ENCODE measurements around the gene TCTA. TPM values are rescaled to one million over a fixed set of nuclear protein-coding genes. Genes with fewer than 3 reads are reported as not detected.

TCTA gene
- total RNA-seq, 2 experiments from 2014 or later = 10.4 to 12.4 TPM

DNA sequence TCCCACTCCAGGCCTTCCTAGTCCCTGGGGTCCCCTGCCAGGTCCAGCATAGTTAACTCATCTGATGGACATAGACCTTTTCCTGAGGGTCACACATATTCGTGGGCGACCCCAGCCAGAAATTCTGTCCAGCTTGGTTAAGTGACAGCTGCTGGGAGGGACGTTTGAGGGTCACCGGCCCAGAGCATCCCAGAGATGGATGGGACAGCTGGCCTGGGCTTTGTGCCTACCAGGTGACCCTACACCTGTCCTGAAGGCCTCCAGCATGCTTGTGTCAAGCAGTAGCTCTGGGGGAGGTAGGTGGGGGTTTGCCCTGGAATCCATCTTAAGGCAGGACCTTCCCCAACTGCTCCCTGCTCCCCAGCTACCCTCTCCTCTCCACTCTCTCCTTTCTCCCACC, 48.7 kb downstream of the TCTA start:
- H3K4me3 Mint-ChIP-seq = no peak overlapping the region
- intact Hi-C loops (cut with micrococcal nuclease) = no loop called here
- TF ChIP-seq, protein P1, sequence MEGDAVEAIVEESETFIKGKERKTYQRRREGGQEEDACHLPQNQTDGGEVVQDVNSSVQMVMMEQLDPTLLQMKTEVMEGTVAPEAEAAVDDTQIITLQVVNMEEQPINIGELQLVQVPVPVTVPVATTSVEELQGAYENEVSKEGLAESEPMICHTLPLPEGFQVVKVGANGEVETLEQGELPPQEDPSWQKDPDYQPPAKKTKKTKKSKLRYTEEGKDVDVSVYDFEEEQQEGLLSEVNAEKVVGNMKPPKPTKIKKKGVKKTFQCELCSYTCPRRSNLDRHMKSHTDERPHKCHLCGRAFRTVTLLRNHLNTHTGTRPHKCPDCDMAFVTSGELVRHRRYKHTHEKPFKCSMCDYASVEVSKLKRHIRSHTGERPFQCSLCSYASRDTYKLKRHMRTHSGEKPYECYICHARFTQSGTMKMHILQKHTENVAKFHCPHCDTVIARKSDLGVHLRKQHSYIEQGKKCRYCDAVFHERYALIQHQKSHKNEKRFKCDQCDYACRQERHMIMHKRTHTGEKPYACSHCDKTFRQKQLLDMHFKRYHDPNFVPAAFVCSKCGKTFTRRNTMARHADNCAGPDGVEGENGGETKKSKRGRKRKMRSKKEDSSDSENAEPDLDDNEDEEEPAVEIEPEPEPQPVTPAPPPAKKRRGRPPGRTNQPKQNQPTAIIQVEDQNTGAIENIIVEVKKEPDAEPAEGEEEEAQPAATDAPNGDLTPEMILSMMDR (IDR thresholded peaks at IDR 0.05) = no peak
- H3K36me3 Mint-ChIP-seq (ENCODE audit: low read depth) = no peaks in the 10 kb centered on the region
- no peaks in the 10 kb centered on the region for H3K9me3 Mint-ChIP-seq
- no peaks in the 10 kb centered on the region for H3K27me3 Mint-ChIP-seq
- ATAC-seq (no peak), DNase-seq (no peak)
- POLR2A ChIA-PET = interaction anchor here (1.1 kb wide), 1 partner anchor 44 kb away, joined by 3 read pairs; no protein-coding TSS in a partner anchor
- CTCF ChIA-PET = interaction anchor here (2.2 kb wide), 1 partner anchor 12 kb away, joined by 10 read pairs; no protein-coding TSS in a partner anchor
- H3K4me1 Mint-ChIP-seq (ENCODE audit: low read depth) = no peaks in the 10 kb centered on the region
- H3K27ac Mint-ChIP-seq = no peak overlapping the region

DNA sequence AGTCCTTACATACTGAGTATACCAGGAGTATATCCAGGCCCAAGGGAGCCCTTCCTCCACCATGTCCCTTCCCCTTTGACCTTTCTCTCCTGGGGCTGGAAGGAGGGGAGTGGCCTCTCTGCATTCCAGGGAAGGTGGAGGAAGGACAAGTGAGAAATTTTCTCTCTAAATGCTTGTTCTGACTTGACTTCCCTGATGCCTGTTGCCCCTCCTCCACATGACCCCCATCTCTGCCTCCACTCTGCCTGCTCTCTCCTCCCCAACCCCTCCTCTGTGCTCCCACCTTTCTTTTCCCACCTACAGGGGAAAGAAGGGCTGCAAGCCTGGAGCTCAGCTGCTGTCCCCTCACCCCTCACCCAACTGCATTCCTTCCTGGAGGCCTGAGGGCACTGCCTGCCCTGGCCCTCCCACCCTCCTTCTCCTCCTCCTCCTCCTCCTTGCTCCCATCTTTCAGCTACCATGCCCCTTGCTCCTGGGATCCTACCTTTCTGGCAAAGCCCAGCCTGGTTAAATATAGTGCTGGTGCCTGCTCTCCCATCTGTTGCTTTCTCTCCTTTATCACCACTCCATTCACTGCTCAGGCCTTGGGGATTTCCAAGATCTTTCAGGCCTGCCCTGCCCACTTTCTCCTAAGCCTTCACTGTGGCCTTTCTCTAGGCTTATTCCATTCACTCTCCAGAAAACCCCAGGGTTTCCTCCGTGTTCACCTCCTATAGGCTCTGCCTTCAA, 49.4 kb downstream of the TCTA start:
- ChIA-PET CTCF (no interaction called here), POLR2A (no interaction called here)
- Mint-ChIP-seq H3K9me3 (no peaks in the 10 kb centered on the region), H3K4me3 (no peak overlapping the region), H3K27ac (no peak overlapping the region), H3K36me3 (ENCODE audit: low read depth) (no peaks in the 10 kb centered on the region), H3K4me1 (ENCODE audit: low read depth) (no peaks in the 10 kb centered on the region), H3K27me3 (no peaks in the 10 kb centered on the region)
- no peak for DNase-seq
- TF ChIP-seq, protein P1 (IDR thresholded peaks at IDR 0.05) = no peak
- no peak for ATAC-seq
- intact Hi-C loops (cut with micrococcal nuclease) = no loop called here

DNA sequence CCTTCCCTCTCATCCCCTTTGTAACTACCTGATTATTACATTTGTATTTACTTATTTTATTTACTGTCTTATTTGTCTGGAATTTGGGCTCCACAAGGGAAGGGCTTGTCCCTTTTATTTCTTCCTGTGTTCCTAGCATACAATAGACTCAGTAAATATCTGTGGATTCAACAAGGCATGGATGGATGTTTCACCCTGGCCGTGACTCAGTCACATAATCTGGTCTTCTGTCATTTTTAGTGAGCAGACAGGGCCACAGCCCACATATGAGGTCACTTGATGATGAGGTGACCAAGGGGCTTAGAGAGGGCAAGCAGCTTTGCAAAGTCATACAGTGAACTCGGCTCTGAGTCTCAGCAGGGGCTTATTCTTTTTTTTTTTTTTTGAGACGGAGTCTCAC, 50.0 kb downstream of the TCTA start:
- ATAC-seq (no peak), DNase-seq (no peak)
- H3K9me3 Mint-ChIP-seq = no peaks in the 10 kb centered on the region
- CTCF ChIA-PET = no interaction called here
- H3K4me3 Mint-ChIP-seq = no peak overlapping the region
- no peaks in the 10 kb centered on the region for H3K27me3 Mint-ChIP-seq
- no peaks in the 10 kb centered on the region for H3K4me1 Mint-ChIP-seq (ENCODE audit: low read depth)
- no peak overlapping the region for H3K27ac Mint-ChIP-seq
- no peaks in the 10 kb centered on the region for H3K36me3 Mint-ChIP-seq (ENCODE audit: low read depth)
- TF ChIP-seq, protein P1 (IDR thresholded peaks at IDR 0.05) = no peak
- intact Hi-C loops (cut with micrococcal nuclease) = no loop called here
- POLR2A ChIA-PET = no interaction called here

DNA sequence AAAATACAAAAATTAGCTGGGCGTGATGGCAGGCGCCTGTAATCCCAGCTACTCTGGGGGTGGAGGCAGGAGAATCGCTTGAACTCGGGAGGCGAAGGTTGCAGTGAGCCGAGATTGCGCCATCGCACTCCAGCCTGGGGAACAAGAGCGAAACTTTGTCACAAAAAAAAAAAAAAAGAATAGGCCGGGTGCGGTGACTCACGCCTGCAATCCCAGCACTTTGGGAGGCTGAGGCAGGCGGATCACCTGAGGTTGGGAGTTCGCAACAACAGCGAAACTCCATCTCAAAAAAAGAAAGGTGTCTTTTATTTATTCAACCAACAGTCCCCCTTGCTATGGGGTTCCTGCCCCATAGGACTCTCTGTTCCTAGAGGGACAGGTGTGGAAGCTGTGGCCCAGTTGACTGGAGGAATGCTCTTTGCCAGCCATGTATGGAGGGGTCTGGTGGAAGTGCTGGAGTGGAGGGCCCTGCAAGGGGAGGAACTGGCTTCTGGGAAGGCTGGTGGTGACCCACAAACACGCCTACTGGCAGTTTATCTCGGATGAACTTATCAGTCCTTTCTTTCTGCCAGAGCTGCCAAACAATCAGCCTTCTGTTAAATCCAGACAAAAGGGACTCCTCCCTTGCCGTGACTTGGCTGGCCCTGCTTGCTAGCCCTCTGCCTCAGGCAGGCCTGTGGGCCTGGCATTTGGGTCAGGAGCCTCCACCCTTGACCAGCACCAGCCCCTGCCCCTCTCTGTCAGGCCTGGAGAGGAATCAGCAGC, 53.2 kb downstream of the TCTA start:
- ChIA-PET POLR2A (no interaction called here), CTCF (no interaction called here)
- H3K4me3 Mint-ChIP-seq = no peak overlapping the region
- H3K9me3 Mint-ChIP-seq = no peaks in the 10 kb centered on the region
- intact Hi-C loops (cut with micrococcal nuclease) = no loop called here
- TF ChIP-seq, protein P1 (IDR thresholded peaks at IDR 0.05) = no peak
- no peak for DNase-seq
- H3K27me3 Mint-ChIP-seq = no peaks in the 10 kb centered on the region
- H3K36me3 Mint-ChIP-seq (ENCODE audit: low read depth) = no peaks in the 10 kb centered on the region
- H3K4me1 Mint-ChIP-seq (ENCODE audit: low read depth) = peaks cover 5% of the 10 kb centered on the region
- no peak for ATAC-seq
- H3K27ac Mint-ChIP-seq = no peak overlapping the region

Other genes with a start within 250 kb of the TCTA start
- gene CCDC71, start 246.1 kb upstream of the TCTA start, total RNA-seq = 10 to 100 TPM; 18.1 to 18.7 TPM
- 1 to 10 TPM; 1.3 to 2.2 TPM for gene KLHDC8B, start 240.8 kb upstream of the TCTA start, total RNA-seq
- 1 to 10 TPM; 3.4 to 3.7 TPM for gene C3orf62, start 135.2 kb upstream of the TCTA start, total RNA-seq
- 10 to 100 TPM; 62.4 to 67.8 TPM for gene USP4, start 72.4 kb upstream of the TCTA start, total RNA-seq
- gene GPX1, start 54.1 kb upstream of the TCTA start, total RNA-seq = 100 to 1,000 TPM; 201 to 202 TPM
- gene RHOA, start 447 bp upstream of the TCTA start, total RNA-seq = 100 to 1,000 TPM; 432 to 437 TPM
- gene AMT, start 10.1 kb downstream of the TCTA start, total RNA-seq = 1 to 10 TPM; 2.5 to 4.4 TPM
- gene NICN1, start 16.9 kb downstream of the TCTA start, total RNA-seq = 10 to 100 TPM in 1 of 2 experiments, 1 to 10 TPM in 1; 8.6 to 11.1 TPM
- 10 to 100 TPM; 10.8 to 14.4 TPM for gene DAG1, start 57.8 kb downstream of the TCTA start, total RNA-seq
- under 1 TPM; 0.09 TPM for gene BSN, start 142.1 kb downstream of the TCTA start, total RNA-seq